HepG2 (cell line): Measurements from ENCODE around the gene GPC6. TPM values are rescaled to one million over a fixed set of nuclear protein-coding genes. Genes with fewer than 3 reads are reported as not detected.

ENCODE experiments used
- CENPT ChIP-seq: sonication (generic); formaldehyde crosslinking; IDR thresholded peaks from 2 replicates; pipeline ENCODE4 v1.8.0; 2022; ENCODE audit warnings: low read depth, mild to moderate bottlenecking, moderate library complexity, missing genetic modification reagents
- E2F5 ChIP-seq: sonication (generic); formaldehyde crosslinking; conservative IDR thresholded peaks from 2 replicates; pipeline ENCODE4 v1.4.0; 2020; ENCODE audit warnings: missing genetic modification reagents
- GATAD2A ChIP-seq: IDR thresholded peaks from 2 replicates; pipeline ENCODE4 v1.6.1; 2016
- GPN1 ChIP-seq: sonication (generic); formaldehyde crosslinking; IDR thresholded peaks from 2 replicates; pipeline ENCODE4 v1.5.1; 2020; ENCODE audit warnings: missing genetic modification reagents, borderline replicate concordance
- HMG20B ChIP-seq: conservative IDR thresholded peaks from 2 replicates; pipeline ENCODE4 v1.6.1; 2016; ENCODE audit warnings: missing genetic modification reagents, missing compliant biosample characterization
- IRF1 ChIP-seq: sonication (generic); formaldehyde crosslinking; IDR thresholded peaks from 2 replicates; pipeline ENCODE4 v1.4.0; 2020; ENCODE audit warnings: low read depth, mild to moderate bottlenecking, missing genetic modification reagents
- MXD4 ChIP-seq: IDR thresholded peaks from 2 replicates; pipeline ENCODE4 v1.6.1; 2016; ENCODE audit warnings: mild to moderate bottlenecking, missing biosample characterization, missing genetic modification reagents
- NR3C1 ChIP-seq: sonication (generic); formaldehyde crosslinking; IDR thresholded peaks from 2 replicates; pipeline ENCODE4 v1.4.0; 2020; ENCODE audit warnings: missing genetic modification reagents
- PRDM15 ChIP-seq: sonication (generic); formaldehyde crosslinking; IDR thresholded peaks from 2 replicates; pipeline ENCODE4 v1.4.0; 2020; ENCODE audit warnings: missing genetic modification reagents
- SCMH1 ChIP-seq: sonication (generic); formaldehyde crosslinking; IDR thresholded peaks from 2 replicates; pipeline ENCODE4 v1.9.0; 2021; ENCODE audit warnings: missing genetic modification reagents, mild to moderate bottlenecking, borderline replicate concordance
- TBP ChIP-seq: sonication (generic); formaldehyde crosslinking; IDR thresholded peaks from 2 replicates; pipeline ENCODE4 v1.5.0; 2020; ENCODE audit warnings: missing genetic modification reagents
- TEAD2 ChIP-seq: sonication (generic); formaldehyde crosslinking; IDR thresholded peaks from 2 replicates; pipeline ENCODE4 v1.9.0; 2021; ENCODE audit warnings: missing genetic modification reagents
- TOPORS ChIP-seq: sonication (generic); formaldehyde crosslinking; IDR thresholded peaks from 2 replicates; pipeline ENCODE4 v1.8.0; 2023; ENCODE audit warnings: mild to moderate bottlenecking, missing genetic modification reagents
- U2AF2 ChIP-seq: fragments of 200-400 bp; formaldehyde crosslinking; IDR thresholded peaks from 2 replicates; pipeline ENCODE4 v1.6.1; 2017; ENCODE audit warnings: low read depth, mild to moderate bottlenecking, low read length
- ZBTB7A ChIP-seq: sonication (generic); formaldehyde crosslinking; IDR thresholded peaks from 2 replicates; pipeline ENCODE4 v1.8.0; 2022; ENCODE audit warnings: mild to moderate bottlenecking, missing genetic modification reagents
- ZNF33B ChIP-seq: sonication (generic); formaldehyde crosslinking; IDR thresholded peaks from 2 replicates; pipeline ENCODE4 v1.5.1; 2020; ENCODE audit warnings: mild to moderate bottlenecking, missing genetic modification reagents
- ZNF512 ChIP-seq: sonication (generic); formaldehyde crosslinking; IDR thresholded peaks from 2 replicates; pipeline ENCODE4 v1.4.0; 2020; ENCODE audit warnings: mild to moderate bottlenecking, missing genetic modification reagents
- ZNF556 ChIP-seq: sonication (generic); formaldehyde crosslinking; IDR thresholded peaks from 2 replicates; pipeline ENCODE4 v1.4.0; 2020; ENCODE audit warnings: mild to moderate bottlenecking, missing genetic modification reagents, borderline replicate concordance
- ZNF574 ChIP-seq: sonication (generic); formaldehyde crosslinking; IDR thresholded peaks from 2 replicates; pipeline ENCODE4 v1.4.0; 2020; ENCODE audit warnings: missing genetic modification reagents
- ZNF629 ChIP-seq: sonication (generic); formaldehyde crosslinking; conservative IDR thresholded peaks from 2 replicates; pipeline ENCODE4 v1.5.0; 2020; ENCODE audit warnings: missing genetic modification reagents
- ZNF7 ChIP-seq: IDR thresholded peaks from 2 replicates; pipeline ENCODE4 v1.6.1; 2016; ENCODE audit warnings: missing biosample characterization, missing genetic modification reagents
- polyA plus RNA-seq, 8 experiments: library from polyadenylated mRNA; depleted of rRNA in 3 of 8; stranded (reverse) in 7 of 8; unstranded in 1 of 8; fragments of >200 nt; fragmentation: Illumina TruSeq in 4 of 8; extraction: Trizol in 4 of 8; gene quantifications; 2 replicates each; pipeline versions ENCODE4 v1.2.1 to v1.2.3, GENCODE V29; 2011 to 2016; ENCODE audit warnings: low read depth in 4 of 8, missing spikeins in 1 of 8, mixed read lengths in 1 of 8; ENCODE audit not compliant: insufficient read depth in 1 of 8
- total RNA-seq, 5 experiments: library from RNA; depleted of rRNA; stranded (reverse); fragments of >200 nt; fragmentation: Illumina TruSeq; extraction: Trizol; gene quantifications; 2 replicates each; pipeline ENCODE4 v1.2.3, GENCODE V29; 2016; ENCODE audit warnings: low read depth in 1 of 5

GPC6 gene
- total and polyA plus RNA-seq, 2 of the 13 experiments (the other 11 are each of a cell fraction or from before 2014, with no cell fraction given), result 24.5 to 33.9 TPM

GRCh38 chr13:93227878-93228642 is 1.5 kb downstream of the GPC6 start (continued):
- TF ChIP-seq E2F5 (CRISPR knock-in tag), result no peak
- no peak for TF ChIP-seq TEAD2 (CRISPR knock-in tag)
- TF ChIP-seq IRF1, result no peak; the same call in 1 of the 2 replicates
- TF ChIP-seq NR3C1, result no peak
- TF ChIP-seq PRDM15 (CRISPR knock-in tag), result peak; percentile 99
- peak; percentile 68; the same call in 1 of the 2 replicates for TF ChIP-seq ZNF574 (CRISPR knock-in tag)
- peak; percentile 26; the same call in 1 of the 2 replicates for TF ChIP-seq GATAD2A
- TF ChIP-seq SCMH1 (CRISPR knock-in tag), result no peak
- no peak for TF ChIP-seq GPN1 (CRISPR knock-in tag)
- no peak for TF ChIP-seq MXD4 (CRISPR knock-in tag)
- TF ChIP-seq U2AF2, result 0 out of 2 replicates have a peak, but pooled peaks have one; percentile 34
- no peak for TF ChIP-seq ZNF629 (CRISPR knock-in tag)
- no peak; the same call in 1 of the 2 replicates for TF ChIP-seq TOPORS
- no peak for TF ChIP-seq CENPT
- TF ChIP-seq ZNF7, result no peak
- TF ChIP-seq ZNF556 (CRISPR knock-in tag), result no peak
- TF ChIP-seq ZBTB7A (CRISPR knock-in tag), result no peak
- TF ChIP-seq TBP (CRISPR knock-in tag), result no peak
- TF ChIP-seq ZNF33B, result no peak
- 0 out of 2 replicates have a peak, but pooled peaks have one; percentile 28 for TF ChIP-seq HMG20B (CRISPR knock-in tag)
- TF ChIP-seq ZNF512 (CRISPR knock-in tag), result no peak
